HEK293T (cell line): ENCODE data around the gene UBA5.

ENCODE experiments used
- CTCF ChIA-PET: fragments of 350-600 bp; formaldehyde crosslinking; extraction: SDS; loops from one replicate; lab custom pipeline; 2021; ENCODE audit warnings: antibody characterized with exemption, inconsistent platforms; lab: Yijun Ruan, JAX
- POLR2A ChIA-PET: fragments of 350-600 bp; formaldehyde crosslinking; extraction: SDS; loops from one replicate; lab custom pipeline; 2020; ENCODE audit warnings: antibody characterized with exemption, inconsistent platforms; lab: Yijun Ruan, JAX
- DNase-seq: peaks from one replicate; pipeline ENCODE4 v3.0.0; 2012; ENCODE audit warnings: mixed read lengths; ENCODE audit errors: extremely low spot score
- ARNT ChIP-seq: fragments of 450-650 bp; IDR thresholded peaks from 2 replicates; pipeline ENCODE4 v1.6.1; 2017; ENCODE audit warnings: mild to moderate bottlenecking
- BHLHE40 ChIP-seq: fragments of 450-650 bp; IDR thresholded peaks from 2 replicates; pipeline ENCODE4 v1.6.1; 2016; ENCODE audit warnings: mild to moderate bottlenecking, moderate library complexity, borderline replicate concordance
- CTBP1 ChIP-seq: fragments of 450-650 bp; IDR thresholded peaks from 2 replicates; pipeline ENCODE4 v1.6.1; 2016; ENCODE audit warnings: borderline replicate concordance
- ELF4 ChIP-seq: fragments of 450-650 bp; IDR thresholded peaks from 2 replicates; pipeline ENCODE4 v1.6.1; 2017; ENCODE audit warnings: antibody characterized with exemption
- FOXA1 ChIP-seq: fragments of 450-650 bp; IDR thresholded peaks from 2 replicates; pipeline ENCODE4 v1.6.1; 2016; ENCODE audit warnings: mild to moderate bottlenecking
- FOXK2 ChIP-seq: fragments of 450-650 bp; IDR thresholded peaks from 2 replicates; pipeline ENCODE4 v1.6.1; 2016; ENCODE audit warnings: mild to moderate bottlenecking
- FOXM1 ChIP-seq: fragments of 450-650 bp; IDR thresholded peaks from 2 replicates; pipeline ENCODE4 v1.6.1; 2017; ENCODE audit warnings: mild to moderate bottlenecking, borderline replicate concordance
- HDGF ChIP-seq: fragments of 450-650 bp; IDR thresholded peaks from 2 replicates; pipeline ENCODE4 v1.6.1; 2017; ENCODE audit warnings: antibody characterized with exemption, borderline replicate concordance
- L3MBTL2 ChIP-seq: fragments of 450-650 bp; conservative IDR thresholded peaks from 2 replicates; pipeline ENCODE4 v1.6.1; 2016; ENCODE audit warnings: mild to moderate bottlenecking
- LEF1 ChIP-seq: fragments of 450-650 bp; IDR thresholded peaks from 2 replicates; pipeline ENCODE4 v1.6.1; 2017; ENCODE audit warnings: mild to moderate bottlenecking, borderline replicate concordance
- NFRKB ChIP-seq: fragments of 450-650 bp; IDR thresholded peaks from 2 replicates; pipeline ENCODE4 v1.6.1; 2016; ENCODE audit warnings: mild to moderate bottlenecking, moderate library complexity
- SP1 ChIP-seq: fragments of 450-650 bp; IDR thresholded peaks from 2 replicates; pipeline ENCODE4 v1.6.1; 2017
- SUZ12 ChIP-seq: fragments of 450-650 bp; IDR thresholded peaks from 2 replicates; pipeline ENCODE4 v1.6.1; 2016; ENCODE audit warnings: mild to moderate bottlenecking
- TARDBP ChIP-seq: fragments of 450-650 bp; IDR thresholded peaks from 2 replicates; pipeline ENCODE4 v1.6.1; 2016
- ZNF384 ChIP-seq: fragments of 450-650 bp; IDR thresholded peaks from 2 replicates; pipeline ENCODE4 v1.6.1; 2016
- TF ChIP-seq, protein P1 (sequence below): fragments of 450-650 bp; IDR thresholded peaks from 2 replicates; pipeline ENCODE4 v1.6.1; 2016

The UBA5 gene

DNA sequence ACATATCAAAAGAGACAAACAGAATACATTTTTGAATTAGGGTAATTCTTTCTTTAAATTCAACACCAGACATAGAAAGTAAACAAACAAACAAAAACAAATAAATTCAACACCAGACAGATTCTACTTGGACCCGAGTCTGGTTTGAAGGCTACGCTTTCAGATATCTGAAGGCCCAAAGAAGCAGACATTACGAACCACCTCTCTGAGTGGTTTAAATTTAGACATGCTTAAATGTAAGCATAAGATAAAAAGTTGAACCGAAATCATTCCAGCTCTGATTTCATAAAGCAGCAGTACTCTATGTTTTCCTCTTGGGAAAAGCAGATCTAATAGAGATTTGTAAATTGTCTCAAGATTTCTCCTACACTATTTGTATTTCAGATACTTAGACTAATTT is 29.9 kb downstream of the UBA5 start:
- CTCF ChIA-PET = no interaction called here
- POLR2A ChIA-PET = no interaction called here

DNA sequence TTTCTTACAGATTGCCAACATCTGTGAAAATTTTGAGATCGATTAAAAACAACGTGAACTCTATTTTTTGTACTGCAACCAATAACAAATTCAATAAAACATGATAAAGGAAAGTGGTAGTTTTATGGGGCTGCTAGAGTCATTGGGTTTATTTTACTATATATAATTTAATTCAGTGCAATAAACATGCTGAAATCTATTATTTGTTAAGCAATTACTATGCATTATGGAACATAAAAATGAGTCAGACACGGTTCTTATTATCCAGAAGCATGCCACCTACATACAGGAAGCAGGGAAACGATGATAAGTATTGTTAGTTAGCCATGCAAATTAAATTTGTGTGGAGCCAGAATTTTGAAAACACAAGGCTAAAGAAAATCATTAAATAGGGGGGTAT is 34.9 kb downstream of the UBA5 start:
- CTCF ChIA-PET = no interaction called here
- no peak for DNase-seq
- POLR2A ChIA-PET = no interaction called here
- TF ChIP-seq SP1 = no peak
- TF ChIP-seq FOXM1 = no peak
- TF ChIP-seq CTBP1 = no peak
- no peak for TF ChIP-seq HDGF
- no peak for TF ChIP-seq FOXA1
- no peak for TF ChIP-seq ZNF384
- no peak for TF ChIP-seq TARDBP
- TF ChIP-seq LEF1 = no peak
- TF ChIP-seq NFRKB = no peak
- TF ChIP-seq, protein P1, sequence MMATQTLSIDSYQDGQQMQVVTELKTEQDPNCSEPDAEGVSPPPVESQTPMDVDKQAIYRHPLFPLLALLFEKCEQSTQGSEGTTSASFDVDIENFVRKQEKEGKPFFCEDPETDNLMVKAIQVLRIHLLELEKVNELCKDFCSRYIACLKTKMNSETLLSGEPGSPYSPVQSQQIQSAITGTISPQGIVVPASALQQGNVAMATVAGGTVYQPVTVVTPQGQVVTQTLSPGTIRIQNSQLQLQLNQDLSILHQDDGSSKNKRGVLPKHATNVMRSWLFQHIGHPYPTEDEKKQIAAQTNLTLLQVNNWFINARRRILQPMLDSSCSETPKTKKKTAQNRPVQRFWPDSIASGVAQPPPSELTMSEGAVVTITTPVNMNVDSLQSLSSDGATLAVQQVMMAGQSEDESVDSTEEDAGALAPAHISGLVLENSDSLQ = no peak
- no peak for TF ChIP-seq SUZ12
- no peak for TF ChIP-seq L3MBTL2
- TF ChIP-seq BHLHE40 = no peak
- no peak for TF ChIP-seq ELF4
- TF ChIP-seq ARNT = no peak
- no peak for TF ChIP-seq FOXK2

More for the DNA sequence above, 29.9 kb downstream of the UBA5 start:
- no peak for TF ChIP-seq SUZ12
- TF ChIP-seq ELF4 = no peak
- no peak for TF ChIP-seq ZNF384
- no peak for TF ChIP-seq TARDBP
- no peak for TF ChIP-seq L3MBTL2
- no peak for TF ChIP-seq BHLHE40
- TF ChIP-seq ARNT = no peak
- no peak for DNase-seq

DNA sequence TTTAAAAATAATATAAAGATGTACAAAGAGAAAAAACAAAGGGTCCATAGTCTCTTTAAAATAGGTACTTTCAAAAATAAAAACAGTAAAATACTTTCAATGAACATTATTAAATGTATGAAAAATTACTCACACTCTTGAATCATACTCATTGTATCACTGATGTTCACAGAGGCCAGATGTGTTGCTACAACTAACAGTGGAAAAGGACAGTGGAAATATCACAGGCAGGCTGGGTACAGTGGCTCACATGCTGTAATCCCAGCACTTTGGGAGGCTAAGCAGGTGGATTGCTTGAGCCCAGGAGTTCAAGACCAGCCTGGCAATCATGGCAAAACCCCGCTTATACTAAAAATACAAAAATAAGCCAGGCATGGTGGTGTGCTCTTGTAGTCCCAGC is 35.3 kb downstream of the UBA5 start:
- no peak for DNase-seq
- TF ChIP-seq CTBP1 = no peak
- TF ChIP-seq, protein P1 = no peak
- CTCF ChIA-PET = no interaction called here
- POLR2A ChIA-PET = no interaction called here

DNA sequence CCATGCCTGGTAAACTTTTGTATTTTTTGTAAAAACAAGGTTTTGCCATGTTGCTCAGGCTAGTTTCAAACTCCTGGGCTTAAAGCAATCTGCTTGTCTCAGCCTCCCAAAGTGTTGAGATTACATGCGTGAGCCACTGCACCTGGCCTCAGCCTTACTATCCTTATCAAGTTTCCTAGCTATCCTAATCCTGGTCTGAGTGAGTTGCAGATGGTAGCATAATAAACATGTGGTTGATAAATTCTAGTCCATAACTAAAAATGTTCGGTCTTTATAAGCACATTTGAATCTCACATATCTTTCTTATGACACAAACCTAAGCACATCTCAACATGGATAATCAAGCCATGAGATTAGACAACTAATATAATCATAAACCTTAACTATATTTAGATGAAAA is 43.6 kb downstream of the UBA5 start:
- no peak for DNase-seq
- CTCF ChIA-PET = no interaction called here
- POLR2A ChIA-PET = no interaction called here
- TF ChIP-seq L3MBTL2 = no peak
- no peak for TF ChIP-seq ZNF384
- TF ChIP-seq ARNT = no peak
- no peak for TF ChIP-seq FOXM1
- no peak for TF ChIP-seq HDGF
- no peak for TF ChIP-seq CTBP1
- TF ChIP-seq, protein P1 = no peak
- no peak for TF ChIP-seq NFRKB
- no peak for TF ChIP-seq SP1
- TF ChIP-seq BHLHE40 = no peak
- TF ChIP-seq TARDBP = no peak
- no peak for TF ChIP-seq LEF1
- TF ChIP-seq ELF4 = no peak
- TF ChIP-seq FOXK2 = no peak
- TF ChIP-seq FOXA1 = no peak
- no peak for TF ChIP-seq SUZ12

DNA sequence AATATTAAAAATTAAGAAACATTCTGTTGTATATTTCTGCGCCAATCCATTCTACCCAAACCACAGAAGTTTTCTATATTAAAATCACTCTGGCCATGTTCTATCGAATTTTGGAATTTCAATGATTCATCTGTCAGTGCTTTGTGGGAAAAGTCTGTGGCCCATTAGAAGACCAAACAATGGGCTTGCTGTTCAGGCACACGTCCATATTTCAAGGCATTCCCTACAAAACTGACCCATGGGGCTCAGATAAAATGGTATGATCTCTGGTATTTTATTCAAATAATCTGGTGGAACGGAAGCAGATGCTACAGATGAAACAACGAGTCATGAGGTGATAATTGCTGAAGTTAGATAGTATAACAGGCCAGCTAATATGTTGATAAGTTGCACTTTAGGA is 49.6 kb downstream of the UBA5 start:
- TF ChIP-seq ELF4 = no peak
- TF ChIP-seq CTBP1 = no peak
- no peak for TF ChIP-seq SP1
- TF ChIP-seq, protein P1 = no peak
- no peak for TF ChIP-seq ARNT
- TF ChIP-seq FOXK2 = no peak
- no peak for TF ChIP-seq ZNF384
- TF ChIP-seq NFRKB = no peak
- no peak for TF ChIP-seq L3MBTL2
- TF ChIP-seq FOXA1 = no peak
- TF ChIP-seq TARDBP = no peak
- no peak for TF ChIP-seq HDGF
- TF ChIP-seq FOXM1 = no peak
- no peak for TF ChIP-seq SUZ12
- TF ChIP-seq LEF1 = no peak
- no peak for TF ChIP-seq BHLHE40
- CTCF ChIA-PET = no interaction called here
- POLR2A ChIA-PET = no interaction called here
- DNase-seq = no peak

DNA sequence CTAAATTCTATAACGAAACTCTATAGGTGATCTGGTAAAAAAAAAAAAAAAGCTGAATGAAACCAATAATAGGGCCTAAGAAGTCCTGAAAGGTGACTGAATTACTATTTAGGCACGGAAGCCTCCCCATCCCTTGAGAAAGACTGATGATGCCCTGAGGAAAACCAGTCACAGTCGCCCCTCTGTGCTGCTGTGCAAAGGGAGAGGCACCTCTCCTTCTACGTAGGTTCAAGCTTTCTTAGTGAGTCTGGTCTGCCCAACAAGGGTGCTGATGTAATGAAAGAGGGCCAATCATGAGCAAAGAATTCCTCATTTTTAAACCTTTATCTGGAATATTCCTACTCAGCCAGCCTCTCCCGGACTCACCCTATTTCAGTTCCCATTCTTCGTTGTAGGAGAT is 50.2 kb downstream of the UBA5 start:
- POLR2A ChIA-PET = no interaction called here
- no peak for TF ChIP-seq L3MBTL2
- TF ChIP-seq TARDBP = no peak
- no peak for TF ChIP-seq BHLHE40
- TF ChIP-seq FOXA1 = no peak
- no peak for TF ChIP-seq HDGF
- no peak for DNase-seq
- CTCF ChIA-PET = no interaction called here
